Upper lobe of left lung (tissue), 4 donors: Measurements from ENCODE around the gene RDX.

Experiments
- CTCF ChIP-seq, 6 experiments: fragments of 450-650 bp in 4 of 6; fragments of 200-600 bp in 2 of 6; sonication (generic) in 2 of 6; IDR thresholded peaks; one replicate each; pipeline ENCODE4 v1.5.1; 2016 to 2019; ENCODE audit warnings: antibody characterized with exemption in 6 of 6
- EP300 ChIP-seq, 4 donors: sonication (generic); formaldehyde crosslinking; IDR thresholded peaks; one replicate each; pipeline ENCODE4 v1.5.1; 2017; ENCODE audit warnings: antibody characterized with exemption in 4 of 4, control low read depth in 2 of 4
- POLR2A ChIP-seq, 4 donors: fragments of 450-650 bp; IDR thresholded peaks; one replicate each; pipeline ENCODE4 v1.5.1; 2016 to 2017; ENCODE audit warnings: antibody characterized with exemption in 4 of 4, mild to moderate bottlenecking in 2 of 4

GRCh38 chr11:110161061-110161460 is 135.4 kb downstream of the RDX start:
- no peak for TF ChIP-seq CTCF (IDR thresholded peaks at IDR 0.05)
- TF ChIP-seq EP300 (IDR thresholded peaks at IDR 0.05) = no peak
- no peak for TF ChIP-seq POLR2A (IDR thresholded peaks at IDR 0.05)
